Measurements from ENCODE around the gene SDSL. TPM values are rescaled to one million over a fixed set of nuclear protein-coding genes. Genes with fewer than 3 reads are reported as not detected.
A peak's percentile ranks its signal among the peaks of the same experiment; 100 is the strongest.

Gene SDSL
- total RNA-seq, 1 donor from 2014 or later = 1.6 TPM

- DNase-seq = peak; percentile 19
These were observed 25.2 kb upstream of the SDSL start for GRCh38 chr12:113396828-113397496.

- DNase-seq = no peak
These were observed 24.5 kb upstream of the SDSL start for GRCh38 chr12:113397497-113398197.

- DNase-seq = no peak
These were observed 23.6 kb upstream of the SDSL start for GRCh38 chr12:113398346-113399290.

- no peak for DNase-seq
These were observed 22.7 kb upstream of the SDSL start for GRCh38 chr12:113399490-113399889.

GRCh38 chr12:113400362-113400761 is 21.8 kb upstream of the SDSL start:
- no peak for DNase-seq

GRCh38 chr12:113401066-113402000 is 20.8 kb upstream of the SDSL start:
- DNase-seq = no peak

- no peak for DNase-seq
These were observed 19.5 kb upstream of the SDSL start for GRCh38 chr12:113402586-113403260.

GRCh38 chr12:113403435-113404415 is 18.5 kb upstream of the SDSL start, which contains the start of gene SDS:
TSS of gene SDS (minus strand) at chr12:113403887. CDS start at chr12:113399708, 4,179 bp downstream.
- DNase-seq = peak; percentile 27

- DNase-seq = no peak
These were observed 16.5 kb upstream of the SDSL start for GRCh38 chr12:113405694-113406093.

- no peak for DNase-seq
These were observed 14.1 kb upstream of the SDSL start for GRCh38 chr12:113407931-113408600.

GRCh38 chr12:113408756-113409298 is 13.4 kb upstream of the SDSL start:
- DNase-seq = no peak

- no peak for DNase-seq
These were observed 12.6 kb upstream of the SDSL start for GRCh38 chr12:113409462-113410124.

- DNase-seq = no peak
These were observed 8.7 kb upstream of the SDSL start for GRCh38 chr12:113413488-113413939.

GRCh38 chr12:113414519-113415038 is 7.6 kb upstream of the SDSL start:
- no peak for DNase-seq

GRCh38 chr12:113416091-113416754 is 6.0 kb upstream of the SDSL start:
- no peak for DNase-seq

- DNase-seq = no peak
These were observed 3.8 kb upstream of the SDSL start for GRCh38 chr12:113418213-113418879.

All from occipital lobe (tissue), 2 donors.